OCI-M2 (cell line): ENCODE measurements around the gene TMTC2.

Experiments
- DNase-seq: peaks from one replicate; lab custom pipeline; 2025; ENCODE audit not compliant: unreplicated experiment; lab: John Stamatoyannopoulos, UW

Gene TMTC2

GRCh38 chr12:83172866-83173649 lies 486.4 kb downstream of the TMTC2 start:
- no peak for DNase-seq

- DNase-seq = no peak
Measured at GRCh38 chr12:83179999-83180398, 493.3 kb downstream of the TMTC2 start.

- DNase-seq = no peak
Measured at GRCh38 chr12:83181074-83181473, 494.4 kb downstream of the TMTC2 start.

- DNase-seq = no peak
Measured at GRCh38 chr12:83183132-83183531, 496.4 kb downstream of the TMTC2 start.
